Ishikawa (cell line): Measurements from ENCODE around the gene CENATAC.

Source experiments
- CREB1 ChIP-seq: IDR thresholded peaks from 2 replicates; pipeline ENCODE4 v1.6.1; 2012; ENCODE audit warnings: low read depth
- EGR1 ChIP-seq: IDR thresholded peaks from 2 replicates; pipeline ENCODE4 v1.6.1; 2012
- EP300 ChIP-seq: IDR thresholded peaks from 2 replicates; pipeline ENCODE4 v1.6.1; 2012; ENCODE audit warnings: borderline replicate concordance
- NFIC ChIP-seq: IDR thresholded peaks from 2 replicates; pipeline ENCODE4 v1.6.1; 2012
- RAD21 ChIP-seq: IDR thresholded peaks from 2 replicates; pipeline ENCODE4 v1.6.1; 2012; ENCODE audit warnings: low read depth
- TAF1 ChIP-seq: IDR thresholded peaks from 2 replicates; pipeline ENCODE4 v1.6.1; 2012; ENCODE audit warnings: low read depth, mild to moderate bottlenecking
- TCF12 ChIP-seq: IDR thresholded peaks from 2 replicates; pipeline ENCODE4 v1.6.1; 2012; ENCODE audit warnings: low read depth
- TF ChIP-seq, protein P1 (sequence below): IDR thresholded peaks from 2 replicates; pipeline ENCODE4 v1.6.1; 2012
- TF ChIP-seq, protein P2 (sequence below): IDR thresholded peaks from 2 replicates; pipeline ENCODE4 v1.6.1; 2012; ENCODE audit warnings: low read depth, mild to moderate bottlenecking

DNA sequence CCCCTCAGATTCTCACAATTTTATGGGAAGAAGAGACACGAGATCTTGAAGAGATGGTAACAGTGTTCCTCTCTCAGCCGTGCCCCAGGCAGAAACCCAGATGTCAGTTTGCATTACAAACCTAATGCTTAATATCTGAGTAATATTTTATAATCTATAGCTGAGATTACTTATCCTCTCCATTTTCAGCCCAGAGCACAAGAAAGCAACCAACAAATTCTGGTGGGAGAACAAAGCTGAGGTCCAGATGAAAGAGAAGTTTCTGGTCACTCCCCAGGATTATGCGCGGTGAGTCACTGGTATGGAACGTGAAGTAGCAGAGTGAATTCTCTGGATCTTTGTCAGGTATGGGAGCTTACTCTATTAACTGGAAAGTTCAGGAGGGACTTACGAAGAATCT lies 884 bp downstream of the CENATAC start:
- no peak for TF ChIP-seq EP300
- TF ChIP-seq RAD21 = no peak
- TF ChIP-seq, protein P1, sequence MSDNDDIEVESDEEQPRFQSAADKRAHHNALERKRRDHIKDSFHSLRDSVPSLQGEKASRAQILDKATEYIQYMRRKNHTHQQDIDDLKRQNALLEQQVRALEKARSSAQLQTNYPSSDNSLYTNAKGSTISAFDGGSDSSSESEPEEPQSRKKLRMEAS = 0 out of 2 replicates have a peak, but pooled peaks have one; percentile 21
- no peak for TF ChIP-seq EGR1
- TF ChIP-seq, protein P2, sequence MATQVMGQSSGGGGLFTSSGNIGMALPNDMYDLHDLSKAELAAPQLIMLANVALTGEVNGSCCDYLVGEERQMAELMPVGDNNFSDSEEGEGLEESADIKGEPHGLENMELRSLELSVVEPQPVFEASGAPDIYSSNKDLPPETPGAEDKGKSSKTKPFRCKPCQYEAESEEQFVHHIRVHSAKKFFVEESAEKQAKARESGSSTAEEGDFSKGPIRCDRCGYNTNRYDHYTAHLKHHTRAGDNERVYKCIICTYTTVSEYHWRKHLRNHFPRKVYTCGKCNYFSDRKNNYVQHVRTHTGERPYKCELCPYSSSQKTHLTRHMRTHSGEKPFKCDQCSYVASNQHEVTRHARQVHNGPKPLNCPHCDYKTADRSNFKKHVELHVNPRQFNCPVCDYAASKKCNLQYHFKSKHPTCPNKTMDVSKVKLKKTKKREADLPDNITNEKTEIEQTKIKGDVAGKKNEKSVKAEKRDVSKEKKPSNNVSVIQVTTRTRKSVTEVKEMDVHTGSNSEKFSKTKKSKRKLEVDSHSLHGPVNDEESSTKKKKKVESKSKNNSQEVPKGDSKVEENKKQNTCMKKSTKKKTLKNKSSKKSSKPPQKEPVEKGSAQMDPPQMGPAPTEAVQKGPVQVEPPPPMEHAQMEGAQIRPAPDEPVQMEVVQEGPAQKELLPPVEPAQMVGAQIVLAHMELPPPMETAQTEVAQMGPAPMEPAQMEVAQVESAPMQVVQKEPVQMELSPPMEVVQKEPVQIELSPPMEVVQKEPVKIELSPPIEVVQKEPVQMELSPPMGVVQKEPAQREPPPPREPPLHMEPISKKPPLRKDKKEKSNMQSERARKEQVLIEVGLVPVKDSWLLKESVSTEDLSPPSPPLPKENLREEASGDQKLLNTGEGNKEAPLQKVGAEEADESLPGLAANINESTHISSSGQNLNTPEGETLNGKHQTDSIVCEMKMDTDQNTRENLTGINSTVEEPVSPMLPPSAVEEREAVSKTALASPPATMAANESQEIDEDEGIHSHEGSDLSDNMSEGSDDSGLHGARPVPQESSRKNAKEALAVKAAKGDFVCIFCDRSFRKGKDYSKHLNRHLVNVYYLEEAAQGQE = no peak
- TF ChIP-seq TAF1 = no peak
- no peak for TF ChIP-seq NFIC
- no peak for TF ChIP-seq CREB1
- no peak for TF ChIP-seq TCF12
